Measurements from ENCODE around the gene SMARCD1.

GRCh38 chr12:50103351-50103750 is 18.2 kb downstream of the SMARCD1 start:
- TF ChIP-seq CTCF (IDR thresholded peaks at IDR 0.05) (no peak), POLR2A (IDR thresholded peaks at IDR 0.05) (no peak)
